G401.6 (cell line): ENCODE measurements around the gene SLC1A7.

Source experiments
- FAIRE-seq: peaks from 2 replicates; lab custom pipeline; 2012; peaks lifted over from hg19 to GRCh38; lab: Jason Lieb, UNC

The SLC1A7 gene

DNA sequence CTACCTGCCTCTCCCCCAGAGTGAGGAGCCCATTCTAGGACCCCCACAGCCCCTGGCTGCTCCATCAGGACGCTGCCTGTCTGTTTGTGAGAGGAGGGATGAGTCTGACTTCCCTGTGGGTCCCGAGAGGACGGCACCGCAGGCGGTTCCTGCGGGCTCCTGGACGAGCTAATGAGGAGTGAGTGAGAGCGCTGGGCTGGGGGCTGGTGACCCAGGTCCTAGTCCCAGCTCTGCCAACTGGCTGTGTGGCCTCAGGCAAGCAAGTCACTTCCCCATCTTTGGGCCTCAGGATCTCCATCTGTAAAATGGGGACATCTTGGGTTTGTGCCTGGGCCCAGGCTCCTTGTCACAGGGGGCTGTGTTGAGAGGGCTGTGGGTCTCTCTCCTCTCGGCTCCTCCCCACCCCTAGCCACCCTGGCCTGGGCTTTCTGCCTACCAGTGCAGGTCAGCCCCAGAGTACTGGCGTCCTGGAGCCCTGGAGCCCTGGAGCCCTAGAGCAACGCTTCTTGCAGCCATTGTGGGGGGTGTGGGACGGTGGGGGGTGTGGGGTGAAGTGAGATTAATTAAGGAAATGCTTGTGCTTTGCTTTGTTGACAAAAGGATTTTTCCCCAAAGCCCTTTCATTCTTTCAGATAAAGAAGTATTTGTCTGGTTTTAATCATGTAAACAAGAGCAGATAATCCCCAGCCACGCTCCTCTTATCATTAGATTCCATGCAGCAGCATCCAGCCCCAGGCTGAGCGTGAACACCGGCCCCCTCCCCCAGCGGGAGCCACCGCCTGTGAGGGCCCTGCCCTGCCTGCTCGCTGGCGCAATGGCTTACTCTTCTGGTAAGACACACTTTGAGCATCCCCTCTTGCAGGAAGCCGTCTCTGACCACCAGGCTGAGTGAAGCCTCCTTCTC is 26.8 kb downstream of the SLC1A7 start:
- no peak for FAIRE-seq

DNA sequence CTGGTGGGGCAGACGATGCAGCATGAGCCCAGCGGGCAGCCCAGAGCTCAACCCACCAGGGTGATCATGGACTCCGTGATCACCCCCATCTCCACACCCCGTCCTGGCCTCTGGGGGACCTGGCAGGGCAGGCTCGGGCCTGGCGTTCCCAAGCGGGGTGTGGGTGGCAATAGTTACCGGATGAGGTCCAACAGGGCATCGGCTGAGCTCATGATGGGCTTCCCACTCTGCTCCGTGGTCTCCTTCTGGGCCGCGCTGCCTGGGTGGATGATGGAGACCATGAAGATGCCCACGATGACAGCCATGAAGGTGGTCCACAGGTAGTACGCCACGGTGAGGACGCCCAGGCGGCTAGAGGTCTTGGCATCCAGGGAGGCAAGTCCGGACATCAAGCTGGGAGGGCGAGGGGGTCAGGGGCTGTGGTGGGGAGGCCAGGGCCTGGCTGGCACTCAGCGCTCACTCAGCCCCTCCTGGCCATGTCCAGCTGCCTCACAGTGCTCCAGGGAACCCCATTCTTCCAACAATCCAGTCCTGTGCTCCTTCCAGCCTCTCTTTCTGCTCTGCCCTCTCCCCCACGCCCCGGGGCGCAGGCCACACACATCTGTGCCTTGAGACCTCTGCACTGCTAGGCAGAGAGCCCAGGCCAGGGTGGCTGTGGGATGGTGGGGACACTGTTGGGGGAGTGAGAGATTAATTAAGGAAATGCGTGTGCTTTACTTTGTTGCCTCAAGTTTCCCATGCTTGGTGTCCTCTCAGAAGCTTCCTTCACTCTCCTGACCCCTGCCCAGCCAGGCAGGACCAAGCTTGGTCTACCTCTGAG is 27.6 kb downstream of the SLC1A7 start:
- no peak for FAIRE-seq

DNA sequence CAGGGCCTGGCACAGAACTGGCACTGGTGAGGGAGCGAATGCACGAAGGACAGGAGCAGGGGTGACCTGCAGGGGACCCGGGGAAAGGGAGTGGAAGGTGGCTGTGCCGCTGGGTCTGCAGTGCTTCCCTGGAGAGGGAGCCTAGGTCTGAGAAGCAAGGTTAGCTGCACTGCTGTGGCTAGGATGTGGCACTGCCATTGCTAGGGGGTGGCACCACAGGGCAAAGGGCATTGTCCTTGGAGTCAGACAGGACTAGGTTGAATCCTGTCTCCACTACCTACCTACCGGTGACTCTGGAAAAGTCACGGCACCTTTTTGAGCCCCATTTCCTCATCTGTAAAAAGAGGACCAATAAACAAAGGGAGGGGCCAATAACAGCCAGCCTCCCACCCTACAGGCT is 28.3 kb downstream of the SLC1A7 start:
- no peak for FAIRE-seq

DNA sequence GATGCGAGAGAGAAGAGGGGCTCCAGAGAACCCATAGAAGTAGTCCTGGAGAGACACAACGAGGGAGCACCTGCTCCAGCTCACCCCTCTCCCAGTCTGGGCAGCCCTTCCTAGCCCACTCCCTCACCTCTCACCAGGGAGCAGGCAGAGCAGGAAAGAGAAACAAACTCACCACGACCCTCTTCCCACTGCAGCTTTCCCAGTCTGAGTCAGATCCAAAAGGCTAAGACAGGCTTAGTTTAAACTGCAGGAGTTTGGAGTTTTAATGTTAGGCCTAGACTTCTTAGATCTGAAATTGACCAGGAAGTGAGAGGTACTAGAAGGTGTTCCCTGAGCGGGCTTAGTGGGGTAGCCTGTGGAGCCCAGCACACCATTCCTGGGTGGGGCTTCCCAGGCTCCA is 29.6 kb downstream of the SLC1A7 start:
- no peak for FAIRE-seq

DNA sequence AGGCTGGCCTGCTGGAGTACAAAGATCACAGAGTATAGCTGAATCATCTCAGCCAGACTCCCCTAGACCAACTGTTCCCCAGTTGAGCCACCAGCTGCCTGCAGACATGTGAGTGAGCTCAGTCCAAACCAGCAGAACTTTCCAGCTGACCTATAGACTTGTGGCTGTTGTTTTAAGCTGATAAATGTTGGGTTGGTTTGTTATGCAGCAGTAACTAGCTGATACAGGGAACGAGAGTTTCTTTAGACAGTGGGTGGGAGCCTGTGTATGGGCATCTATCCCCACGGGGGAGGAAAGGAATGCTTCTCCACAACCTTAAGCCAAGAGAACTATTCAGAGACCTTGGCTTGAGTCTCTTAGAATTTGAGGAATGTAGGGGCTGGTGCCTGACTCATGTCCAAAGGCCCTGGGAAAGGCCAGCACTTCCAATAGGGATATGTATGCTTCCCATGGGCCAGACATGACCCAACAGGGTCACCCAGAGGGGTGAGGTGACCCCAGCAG is 30.1 kb downstream of the SLC1A7 start:
- no peak for FAIRE-seq

DNA sequence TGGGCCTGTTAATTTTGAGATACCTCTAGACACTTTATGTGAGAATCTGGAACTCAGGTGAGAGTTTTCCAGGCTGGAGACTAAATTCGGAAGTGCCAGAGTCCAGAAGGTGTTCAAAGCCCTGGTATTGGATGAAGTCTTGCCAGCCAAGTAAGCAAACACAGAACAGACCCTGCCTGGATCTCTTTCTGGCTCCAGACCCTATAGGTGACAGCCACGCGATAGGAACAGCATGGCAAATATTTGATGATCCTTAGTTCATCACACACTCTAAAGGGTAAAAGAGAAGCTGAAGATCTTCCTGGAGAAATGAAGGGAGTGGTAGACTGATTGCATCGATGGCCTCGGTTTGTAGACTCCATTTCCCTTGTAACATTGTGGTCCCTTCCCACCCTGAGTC is 30.7 kb downstream of the SLC1A7 start:
- FAIRE-seq: no peak

DNA sequence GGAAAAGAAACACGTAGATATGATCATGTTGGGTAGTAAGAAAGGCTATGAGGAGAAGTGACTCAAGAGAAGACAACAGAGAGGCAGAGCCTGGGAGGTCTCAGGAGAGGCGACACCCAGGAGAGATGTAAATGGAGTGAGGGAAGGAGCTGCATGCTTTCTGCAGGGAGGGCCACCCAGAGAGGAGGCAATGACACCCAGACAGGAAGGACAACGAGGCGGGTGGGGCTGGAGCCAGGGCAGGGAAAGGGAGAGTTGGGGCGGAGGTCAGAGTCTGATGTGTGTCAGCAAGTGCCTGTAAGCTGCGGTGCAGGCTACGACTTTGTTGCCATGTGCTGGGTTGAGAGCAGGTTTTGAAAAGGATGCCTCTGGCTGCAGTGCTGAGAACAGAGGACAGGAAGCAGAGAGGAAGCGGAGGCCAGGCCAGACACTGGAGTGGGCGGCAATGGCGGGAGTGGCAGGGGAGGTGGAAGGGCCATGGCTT is 31.3 kb downstream of the SLC1A7 start:
- no peak for FAIRE-seq

DNA sequence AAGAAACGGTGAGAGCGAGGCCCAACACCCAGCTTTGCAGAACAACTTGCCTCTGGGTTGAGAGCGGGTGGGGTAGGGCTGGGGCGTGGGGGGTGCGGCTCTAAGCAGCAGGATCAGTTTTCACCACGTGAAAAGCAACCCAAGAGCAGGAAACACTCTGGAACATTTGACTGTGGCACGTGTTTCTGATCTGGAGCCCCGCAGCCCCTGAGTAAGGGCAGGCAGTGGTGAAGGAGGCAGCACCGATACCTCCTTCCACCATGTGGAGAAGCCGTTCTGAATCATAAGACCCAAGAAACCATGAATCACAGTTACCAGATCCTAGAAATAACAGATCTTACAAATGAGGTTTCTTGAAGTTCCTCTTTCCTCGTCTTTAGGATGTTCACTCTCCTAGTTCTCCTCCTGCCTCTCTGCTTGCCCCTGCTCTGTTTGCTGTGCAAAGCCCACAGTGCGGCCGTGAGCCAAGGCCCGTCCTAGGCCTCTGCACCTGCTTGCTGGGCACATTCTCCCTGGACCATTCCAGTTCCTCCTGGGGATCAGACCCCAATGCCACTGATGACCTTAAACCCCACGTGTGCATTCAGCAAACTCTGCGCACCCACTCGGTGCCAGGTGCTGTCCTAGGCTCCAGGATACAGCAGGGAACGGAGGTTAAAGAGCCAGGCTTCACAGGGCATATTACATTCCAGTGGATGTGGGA is 31.9 kb downstream of the SLC1A7 start:
- no peak for FAIRE-seq

DNA sequence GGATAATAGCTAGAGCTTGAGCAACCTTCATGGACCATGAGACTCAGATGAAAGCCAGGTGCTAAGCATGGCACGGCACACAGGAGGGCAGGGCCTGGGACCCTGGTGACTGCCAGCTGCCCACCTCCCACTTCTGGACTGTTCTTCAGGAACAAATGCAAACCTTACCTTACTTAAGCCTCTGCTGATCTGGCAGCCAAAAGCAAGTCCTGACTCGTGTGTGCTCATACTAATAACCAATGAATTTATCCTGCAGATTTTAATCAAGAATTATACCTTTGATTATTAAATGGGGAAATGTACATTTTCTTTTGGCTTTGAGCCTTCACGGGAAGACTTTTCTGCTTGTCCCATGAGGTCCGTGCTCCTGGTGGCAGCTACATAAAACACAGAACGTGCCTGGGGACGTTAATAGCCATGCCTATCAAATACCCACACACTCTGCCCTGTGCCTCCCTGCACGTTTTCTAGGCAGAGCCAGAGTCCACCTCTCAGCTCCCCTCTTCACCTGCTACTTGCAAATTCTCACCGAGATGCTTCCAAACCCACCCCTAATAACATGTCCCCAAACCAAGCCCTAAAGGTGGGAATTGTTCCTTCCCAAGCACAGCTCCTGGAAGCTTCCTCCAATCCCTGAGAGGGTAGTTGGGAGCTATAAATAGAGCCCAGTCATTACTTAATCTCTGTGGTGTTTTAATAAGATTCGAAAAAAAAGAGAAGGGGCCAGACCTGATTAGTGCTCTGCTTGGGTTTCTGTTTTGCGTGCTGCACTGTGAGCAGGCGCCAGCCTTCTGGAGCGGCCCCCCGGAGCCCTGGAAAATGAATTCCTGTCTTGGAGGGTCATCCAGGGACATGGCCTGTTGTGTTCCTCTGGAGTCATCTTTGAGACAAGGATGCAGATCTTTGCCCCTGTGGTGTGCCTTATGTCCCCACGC is 33.5 kb downstream of the SLC1A7 start:
- FAIRE-seq: no peak

DNA sequence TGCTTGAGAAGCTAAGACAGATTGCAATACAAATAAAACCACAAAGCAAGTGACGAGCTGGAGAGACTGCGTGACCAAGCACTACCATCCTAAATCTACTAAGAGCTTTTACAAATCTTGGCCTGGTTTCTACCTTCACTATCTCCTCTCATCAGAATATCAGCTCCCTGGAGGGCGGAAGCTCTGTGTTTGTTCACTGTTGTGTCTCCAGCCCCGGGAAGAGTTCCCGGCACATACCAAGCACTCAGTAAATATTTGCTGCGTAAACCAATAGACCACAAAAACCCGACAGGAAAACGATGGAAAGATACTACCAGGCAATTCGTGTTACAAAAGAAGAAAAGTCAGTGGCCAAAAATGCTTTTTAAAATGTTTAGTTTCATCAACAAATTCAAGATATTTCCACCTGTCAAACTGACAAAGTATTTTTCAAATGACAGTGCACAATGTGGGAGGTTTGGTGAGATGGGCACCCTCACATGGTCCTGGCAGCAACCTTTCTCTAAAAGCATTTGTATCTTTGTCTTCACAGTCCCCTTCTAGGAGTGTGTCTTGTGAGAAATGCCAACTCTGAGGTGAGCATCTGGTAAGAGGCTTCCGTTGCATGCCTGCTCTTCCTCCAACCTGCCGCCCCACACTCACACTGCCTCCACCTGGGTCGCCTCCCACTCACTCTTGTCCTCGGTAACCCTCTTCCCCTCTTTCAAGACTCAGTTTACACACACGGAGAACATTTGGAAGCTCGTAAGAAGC is 34.7 kb downstream of the SLC1A7 start:
- no peak for FAIRE-seq

DNA sequence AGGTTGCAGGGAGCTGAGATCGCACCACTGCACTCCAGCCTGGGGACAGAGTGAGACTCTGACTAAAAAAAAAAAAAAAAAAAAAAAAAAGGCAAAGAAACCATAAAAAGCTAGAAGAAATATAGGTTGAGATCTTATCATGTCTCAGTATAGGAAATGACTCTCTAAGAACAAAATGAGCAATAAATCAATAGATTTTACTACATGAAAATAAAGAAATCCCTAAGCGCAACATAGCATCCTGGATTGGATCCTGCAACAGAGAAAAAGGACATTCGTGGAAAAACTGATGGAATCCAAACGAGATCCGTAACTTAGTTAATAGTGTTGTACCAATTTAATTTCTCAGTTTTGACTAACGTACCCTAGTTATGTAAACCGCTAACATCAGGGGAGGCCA is 35.3 kb downstream of the SLC1A7 start:
- no peak for FAIRE-seq

DNA sequence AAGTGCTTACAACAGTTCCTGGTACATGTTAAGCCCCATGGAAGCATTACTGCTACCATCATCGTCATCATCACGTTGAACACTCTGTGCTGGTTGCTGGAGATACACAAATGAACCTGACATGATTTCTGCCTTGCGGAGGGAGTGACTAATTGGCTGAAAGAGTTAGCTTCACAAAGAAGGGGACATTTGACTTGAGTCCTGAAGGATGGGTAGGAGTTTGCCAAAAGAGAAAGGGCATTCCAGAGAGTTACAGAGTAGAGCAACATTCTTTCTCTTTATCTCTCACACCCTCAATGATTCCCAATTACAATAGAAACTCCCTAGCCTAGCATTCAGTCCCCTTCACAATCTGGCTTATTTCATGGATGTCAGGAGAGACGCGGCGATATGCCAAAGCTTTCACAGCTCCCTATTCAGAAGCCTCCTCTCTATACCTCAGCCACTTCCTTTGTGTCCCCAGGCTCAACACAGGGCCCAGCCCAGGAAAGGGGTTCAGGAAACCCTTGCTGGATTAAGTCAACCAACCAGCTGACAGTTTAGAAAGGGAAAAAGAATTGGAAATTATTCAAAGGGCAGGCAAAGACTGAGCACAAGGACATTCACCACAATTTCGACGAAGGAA is 38.0 kb downstream of the SLC1A7 start:
- no peak for FAIRE-seq

DNA sequence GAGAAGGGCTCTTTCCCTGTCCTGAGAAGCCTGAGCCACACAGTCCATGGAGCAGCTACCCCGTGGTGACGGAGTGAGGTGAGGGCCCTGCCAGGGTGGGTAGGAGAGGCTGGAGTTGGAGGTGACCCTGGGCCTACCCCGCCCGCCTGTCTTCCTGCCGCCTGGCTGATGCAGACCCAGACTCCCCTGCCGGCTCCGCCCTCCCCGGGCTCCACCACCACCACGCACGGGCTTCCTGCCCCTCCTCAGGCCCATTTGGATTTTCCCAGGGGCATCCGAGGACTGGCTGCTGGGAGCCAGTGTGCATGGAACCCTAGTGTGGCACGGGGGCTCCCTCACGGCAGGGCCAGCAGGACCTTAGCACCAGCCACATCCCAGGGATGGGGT is 47.9 kb downstream of the SLC1A7 start:
- no peak for FAIRE-seq

DNA sequence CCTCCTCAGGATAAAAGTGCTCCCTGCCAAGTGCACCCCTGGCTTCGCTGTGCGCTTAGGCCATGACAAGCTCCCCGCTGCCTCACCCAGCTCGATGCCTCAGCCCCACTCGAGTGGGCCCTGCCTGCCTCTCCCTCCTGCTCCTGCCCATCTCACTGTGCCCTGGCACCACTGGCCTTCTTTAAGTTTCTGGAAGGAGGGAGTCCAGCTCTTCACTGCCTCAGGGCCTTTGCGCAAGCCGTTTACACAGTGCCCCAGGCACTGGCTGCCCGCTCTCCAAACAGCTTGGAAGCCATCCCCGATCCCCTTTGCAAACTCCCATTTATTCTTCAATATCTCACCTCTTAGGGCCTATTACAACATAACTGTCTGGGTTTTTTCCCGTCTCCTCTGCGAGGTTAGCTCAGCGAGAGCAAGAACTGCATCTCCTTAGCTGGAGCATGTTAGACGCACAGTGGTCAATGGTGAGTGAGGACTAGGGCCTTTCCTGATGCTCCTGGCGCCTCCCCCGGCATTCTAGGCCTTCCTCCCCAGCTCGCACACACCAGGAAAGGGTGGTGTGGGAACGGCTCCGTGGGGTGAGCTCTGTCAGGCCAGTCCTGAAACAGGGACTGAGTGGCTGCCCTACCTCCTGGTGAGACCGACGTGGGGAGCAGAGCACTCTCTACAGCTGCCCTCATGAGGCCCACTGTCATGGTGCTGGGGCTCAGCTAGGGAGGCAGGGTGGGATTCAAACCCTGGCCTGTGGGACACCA is 48.5 kb downstream of the SLC1A7 start:
- no peak for FAIRE-seq

DNA sequence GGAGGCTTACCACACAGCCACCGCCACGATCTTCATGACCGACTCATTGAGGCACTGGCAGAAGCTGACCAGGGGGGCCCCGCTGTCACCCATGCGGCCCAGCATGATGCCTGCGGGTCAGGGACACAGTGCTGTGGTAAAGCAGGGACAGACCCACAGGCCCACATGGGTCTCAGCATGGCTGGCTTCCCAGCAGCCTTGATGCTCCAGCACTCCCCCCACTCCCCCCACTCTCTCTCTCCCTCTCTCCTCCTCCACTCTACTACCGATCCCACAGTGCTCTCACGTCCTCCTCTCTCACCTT is 49.0 kb downstream of the SLC1A7 start:
- no peak for FAIRE-seq

DNA sequence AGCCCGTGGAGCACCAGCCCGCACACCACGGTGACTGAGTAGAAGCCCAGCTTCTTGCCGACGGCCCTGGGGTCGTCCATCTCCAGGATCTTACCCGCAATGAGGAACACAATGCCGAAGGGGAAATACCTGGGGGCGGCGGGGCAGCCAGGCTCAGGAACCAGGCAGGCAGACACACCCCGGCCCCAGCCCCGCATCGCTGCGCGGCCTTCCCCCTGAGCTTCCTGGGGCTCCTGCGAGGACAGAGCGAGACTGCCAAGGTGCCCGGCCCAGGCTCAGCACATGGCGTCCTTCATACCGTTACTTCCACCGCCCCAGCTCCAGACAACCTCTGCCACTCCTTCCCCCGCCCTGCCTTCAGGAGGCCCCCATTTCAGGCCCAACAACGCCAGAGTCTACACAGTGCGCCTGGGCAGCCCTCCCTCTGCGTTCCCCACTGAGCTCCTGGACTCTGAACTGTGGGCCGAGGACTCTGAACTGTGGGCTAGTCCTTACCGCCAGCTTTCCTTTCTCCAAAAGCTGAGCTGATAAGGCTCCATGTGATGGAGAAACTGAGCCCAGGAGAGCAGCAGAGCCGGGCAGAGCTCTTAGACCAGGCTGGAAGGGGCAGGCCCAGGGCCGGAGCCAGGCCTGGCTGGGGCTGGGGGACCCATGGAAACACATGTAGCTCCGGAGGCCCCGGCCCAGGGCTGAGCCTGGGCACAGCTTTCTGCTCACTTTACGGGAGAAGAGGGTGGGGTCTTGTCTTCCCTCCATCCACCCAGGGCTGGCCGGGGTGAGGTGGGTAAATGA is 49.6 kb downstream of the SLC1A7 start:
- no peak for FAIRE-seq

DNA sequence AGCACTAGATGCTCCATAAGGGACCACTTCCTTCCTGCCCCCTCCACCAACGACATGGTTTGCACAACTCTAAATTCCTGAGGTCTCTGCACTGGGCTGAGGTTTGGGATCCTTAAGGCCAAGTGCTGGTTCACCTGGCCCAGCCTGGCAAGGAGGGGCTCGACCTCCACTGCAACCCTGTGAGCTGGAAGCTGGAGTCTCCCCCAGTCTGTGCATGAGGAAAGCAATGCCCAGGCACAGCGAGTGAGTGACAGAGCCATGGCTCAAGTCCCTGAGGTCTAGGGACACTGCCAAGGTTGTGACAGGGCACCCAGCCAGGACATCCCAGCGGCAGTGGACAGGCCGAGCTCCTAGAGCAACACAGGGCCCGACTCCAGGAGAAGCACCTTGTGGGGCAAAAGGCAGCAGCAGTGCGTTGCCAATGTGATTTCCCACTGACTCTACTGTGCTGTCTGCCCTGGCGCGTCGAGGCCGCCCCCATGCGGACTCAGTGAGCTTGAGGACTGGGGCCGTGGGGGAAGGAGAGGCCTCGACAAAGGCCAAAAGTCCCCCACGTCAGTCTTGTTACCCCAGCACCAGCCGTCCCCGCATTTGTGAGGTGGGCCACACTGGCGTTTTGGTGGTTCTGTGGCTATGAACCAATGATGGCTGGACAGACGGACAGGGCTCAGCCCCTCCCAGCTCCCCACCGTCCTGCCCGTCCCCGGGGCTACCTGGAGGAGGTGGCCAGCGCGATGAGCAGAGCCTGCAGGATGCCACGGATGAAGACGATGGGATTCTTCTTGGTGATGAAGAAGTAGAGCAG is 50.4 kb downstream of the SLC1A7 start:
- FAIRE-seq: no peak
